ENCODE measurements around the gene SUDS3.
"Not testable (repeated sequence)": the region's sequence is repeated elsewhere in the genome, so short reads cannot be mapped to it uniquely, and the experiment has no call there.

The SUDS3 gene

GRCh38 chr12:118345355-118345754 is 31.0 kb upstream of the SUDS3 start:
- no peak overlapping the region for H3K4me3 ChIP-seq (replicated peaks in 1 of 2; ENCODE audit: low read depth in 2 of 2, low read length in 2 of 2)
- no peak for TF ChIP-seq CTCF (IDR thresholded peaks at IDR 0.05; ENCODE audit: low read depth, low read length)
- DNase-seq (ENCODE audit: low read depth in 2 of 2): no peak

DNA sequence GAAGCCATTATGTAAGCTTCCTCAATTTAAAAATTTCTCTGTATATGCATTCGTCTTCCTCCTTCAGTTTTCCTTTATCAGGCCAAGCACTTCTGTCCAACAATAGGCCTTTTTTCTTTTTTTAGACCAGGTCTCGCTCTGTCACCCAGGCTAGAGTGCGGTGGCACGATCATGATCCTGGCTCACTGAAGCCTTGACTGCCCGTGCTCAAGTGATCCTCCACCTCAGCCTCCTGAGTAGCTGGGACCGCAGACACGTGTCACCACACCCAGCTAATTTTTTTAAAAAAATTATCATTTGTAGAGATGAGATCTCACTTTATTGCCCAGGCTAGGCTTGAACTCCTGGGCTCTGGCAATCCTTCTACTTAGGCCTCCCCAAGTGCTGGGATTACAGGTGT is 29.5 kb upstream of the SUDS3 start:
- TF ChIP-seq CTCF (IDR thresholded peaks at IDR 0.05; ENCODE audit: low read depth, low read length): no peak

DNA sequence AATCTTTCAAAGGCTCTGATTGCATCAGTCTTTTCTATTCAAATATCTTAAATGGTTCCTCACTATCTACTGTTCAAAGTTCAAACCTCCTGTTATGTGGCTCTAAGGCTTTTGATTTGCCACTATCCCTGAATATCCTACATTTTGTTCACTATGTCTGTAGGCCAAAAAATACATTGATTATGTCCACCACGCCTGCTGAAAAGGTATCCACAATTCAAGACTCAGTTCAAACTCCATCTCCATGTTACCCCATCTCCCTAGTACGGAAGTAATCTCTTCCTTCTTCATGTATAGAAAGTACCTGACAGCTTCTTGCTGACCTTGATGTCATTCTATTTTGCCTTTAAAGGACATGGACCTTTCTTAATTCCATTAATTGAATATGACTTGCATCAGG is 28.4 kb upstream of the SUDS3 start:
- no peak for DNase-seq (ENCODE audit: low read depth in 2 of 2)
- H3K4me3 ChIP-seq (replicated peaks in 1 of 2; ENCODE audit: low read depth in 2 of 2, low read length in 2 of 2): no peak overlapping the region
- TF ChIP-seq CTCF (IDR thresholded peaks at IDR 0.05; ENCODE audit: low read depth, low read length): no peak

More for the DNA sequence above, 29.5 kb upstream of the SUDS3 start:
- DNase-seq (ENCODE audit: low read depth in 2 of 2): no peak
- no peak overlapping the region for H3K4me3 ChIP-seq (replicated peaks in 1 of 2; ENCODE audit: low read depth in 2 of 2, low read length in 2 of 2)

GRCh38 chr12:118350908-118351559 is 25.3 kb upstream of the SUDS3 start:
- TF ChIP-seq CTCF (IDR thresholded peaks at IDR 0.05; ENCODE audit: low read depth, low read length): no peak
- no peak overlapping the region for H3K4me3 ChIP-seq (replicated peaks in 1 of 2; ENCODE audit: low read depth in 2 of 2, low read length in 2 of 2)
- no peak for DNase-seq (ENCODE audit: low read depth in 2 of 2)

- TF ChIP-seq CTCF (IDR thresholded peaks at IDR 0.05; ENCODE audit: low read depth, low read length): no peak
- no peak for DNase-seq (ENCODE audit: low read depth in 2 of 2)
- H3K4me3 ChIP-seq (replicated peaks in 1 of 2; ENCODE audit: low read depth in 2 of 2, low read length in 2 of 2): no peak overlapping the region
Observed at GRCh38 chr12:118353721-118354120, 22.6 kb upstream of the SUDS3 start.

- DNase-seq (ENCODE audit: low read depth in 2 of 2); H3K4me3 ChIP-seq (replicated peaks in 1 of 2; ENCODE audit: low read depth in 2 of 2, low read length in 2 of 2): not testable (repeated sequence)
Observed at GRCh38 chr12:118354503-118354902, 21.9 kb upstream of the SUDS3 start.

GRCh38 chr12:118354903-118355302 is 21.5 kb upstream of the SUDS3 start:
- TF ChIP-seq CTCF (IDR thresholded peaks at IDR 0.05; ENCODE audit: low read depth, low read length): no peak
- DNase-seq (ENCODE audit: low read depth in 2 of 2): peak in 1 of 2 donors; percentile 71
- no peak overlapping the region for H3K4me3 ChIP-seq (replicated peaks in 1 of 2; ENCODE audit: low read depth in 2 of 2, low read length in 2 of 2)
